CD4-positive, CD25-positive, alpha-beta regulatory T cell (primary cell): ENCODE results near the gene RFX8. TPM values are rescaled to one million over a fixed set of nuclear protein-coding genes. Genes with fewer than 3 reads are reported as not detected.

ENCODE experiments used
- ATAC-seq, 2 donors: fragments of 150-1000 bp; cut with Tn5 transposase; one replicate each; pipeline ENCODE4 v1.10.0; 2021; ENCODE audit warnings: low read depth in 2 of 2, moderate number of reproducible peaks in 2 of 2, moderate library complexity in 1 of 2
- DNase-seq, 3 donors: peaks; one replicate each; pipeline versions ENCODE4 v3.0.0 to v3.0.0-alpha.2; 2012 to 2022; ENCODE audit warnings: mixed read lengths in 1 of 3
- H3K27ac ChIP-seq: one replicate; pipeline ENCODE4 v1.7.0; 2013; ENCODE audit warnings: mild to moderate bottlenecking, low read length; ENCODE audit not compliant: insufficient read depth, poor library complexity, severe bottlenecking
- H3K27me3 ChIP-seq: one replicate; pipeline ENCODE4 v1.7.0; 2013; ENCODE audit warnings: low read length; ENCODE audit not compliant: control insufficient read depth, insufficient read depth
- H3K36me3 ChIP-seq: one replicate; pipeline ENCODE4 v1.7.0; 2013; ENCODE audit warnings: mild to moderate bottlenecking, low read length, moderate library complexity; ENCODE audit not compliant: control insufficient read depth, insufficient read depth
- H3K4me1 ChIP-seq: 2 replicates; pipeline ENCODE4 v1.7.0; 2013; ENCODE audit warnings: mild to moderate bottlenecking, low read length; ENCODE audit not compliant: insufficient read depth, control insufficient read depth, poor library complexity, severe bottlenecking
- H3K4me3 ChIP-seq: one replicate; pipeline ENCODE4 v1.7.0; 2013; ENCODE audit warnings: low read depth, mild to moderate bottlenecking, low read length, moderate library complexity
- H3K9me3 ChIP-seq, 2 experiments: 1 replicate in 1 of 2; 2 replicates in 1 of 2; pipeline ENCODE4 v1.7.0; 2013; ENCODE audit warnings: low read length in 2 of 2, mild to moderate bottlenecking in 1 of 2, moderate library complexity in 1 of 2; ENCODE audit not compliant: control insufficient read depth in 2 of 2
- H3K27ac Mint-ChIP-seq, 3 donors: one replicate each; pipeline ENCODE4 v1.8.0; 2020 to 2022; ENCODE audit warnings: mild to moderate bottlenecking in 3 of 3, mixed read lengths in 3 of 3, moderate library complexity in 2 of 3
- H3K27me3 Mint-ChIP-seq: one replicate; pipeline ENCODE4 v1.8.0; 2022; ENCODE audit warnings: mild to moderate bottlenecking, mixed read lengths
- H3K36me3 Mint-ChIP-seq: one replicate; pipeline ENCODE4 v1.8.0; 2020; ENCODE audit warnings: mixed read lengths
- H3K4me1 Mint-ChIP-seq, 4 donors: one replicate each; pipeline ENCODE4 v1.8.0; 2020 to 2022; ENCODE audit warnings: mixed read lengths in 4 of 4, mild to moderate bottlenecking in 1 of 4
- H3K4me3 Mint-ChIP-seq, 4 donors: one replicate each; pipeline ENCODE4 v1.8.0; 2020 to 2022; ENCODE audit warnings: mild to moderate bottlenecking in 4 of 4, mixed read lengths in 4 of 4, moderate library complexity in 3 of 4
- H3K9me3 Mint-ChIP-seq, 7 donors: one replicate each; pipeline ENCODE4 v1.8.0; 2020 to 2022; ENCODE audit warnings: mixed read lengths in 7 of 7, mild to moderate bottlenecking in 3 of 7, moderate library complexity in 2 of 7
- polyA plus RNA-seq, 4 donors: library from polyadenylated mRNA; unstranded; fragments of 300-500 nt; fragmentation: Illumina TruSeq; gene quantifications; one replicate each; pipeline ENCODE4 v1.2.3, GENCODE V29; 2021
- total RNA-seq: library from RNA; stranded (reverse); gene quantifications from one replicate; pipeline ENCODE4 v1.2.3, GENCODE V29; 2022

The RFX8 gene
- total and polyA plus RNA-seq, 5 donors from 2014 or later = 0.16 to 5.5 (median 0.50) TPM; not detected in 2

GRCh38 chr2:101473591-101473910 lies 1.4 kb downstream of the RFX8 start:
- no peak for ATAC-seq
- peak overlapping the region in 2 of 3 donors; percentile 11 to 62 for H3K27ac Mint-ChIP-seq
- H3K36me3 Mint-ChIP-seq = no peaks in the 10 kb centered on the region
- Histone ChIP-seq H3K4me3 (peak overlapping the region; percentile 72), H3K4me1 (peaks cover 14% of the 10 kb centered on the region), H3K9me3 (no peaks in the 10 kb centered on the region), H3K27ac (no peak overlapping the region), H3K36me3 (no peaks in the 10 kb centered on the region), H3K27me3 (no peaks in the 10 kb centered on the region)
- no peaks in the 10 kb centered on the region for H3K9me3 Mint-ChIP-seq
- H3K4me3 Mint-ChIP-seq = peak overlapping the region; percentile 84 to 87 (median 85)
- DNase-seq = no peak
- peaks cover 3 to 21% (median 13%) of the 10 kb centered on the region in 4 donors for H3K4me1 Mint-ChIP-seq
- no peaks in the 10 kb centered on the region for H3K27me3 Mint-ChIP-seq

GRCh38 chr2:101469863-101470262 lies 5.0 kb downstream of the RFX8 start:
- Mint-ChIP-seq H3K27ac (no peak overlapping the region), H3K36me3 (no peaks in the 10 kb centered on the region), H3K9me3 (no peaks in the 10 kb centered on the region), H3K4me1 (peaks cover 0 to 16% (median 4%) of the 10 kb centered on the region in 4 donors), H3K4me3 (no peak overlapping the region), H3K27me3 (no peaks in the 10 kb centered on the region)
- no peaks in the 10 kb centered on the region for H3K9me3 ChIP-seq
- peaks cover 9% of the 10 kb centered on the region for H3K4me1 ChIP-seq
- no peak for DNase-seq
- no peak overlapping the region for H3K4me3 ChIP-seq
- no peak overlapping the region for H3K27ac ChIP-seq
- ATAC-seq = no peak
- no peaks in the 10 kb centered on the region for H3K27me3 ChIP-seq
- H3K36me3 ChIP-seq = no peaks in the 10 kb centered on the region

DNA sequence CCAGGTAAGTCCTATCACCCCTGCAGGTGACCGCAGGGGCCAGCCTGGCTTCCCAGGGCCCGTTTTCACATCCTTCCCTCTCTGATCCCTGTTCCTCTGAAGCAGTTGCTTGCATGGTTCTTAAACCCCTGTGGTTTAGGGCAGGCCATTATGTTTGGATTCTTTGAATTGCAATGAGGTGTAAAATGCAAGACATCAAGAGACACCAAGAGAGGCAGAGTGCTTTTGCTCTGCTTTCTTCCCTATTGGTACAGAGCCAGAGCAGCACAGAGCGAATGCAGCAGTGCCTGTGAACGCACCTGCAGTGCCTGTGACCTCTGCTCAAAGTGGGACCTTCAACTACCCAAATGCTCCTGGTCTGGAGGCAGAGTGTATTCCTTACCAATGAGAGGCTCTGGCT lies 7.6 kb downstream of the RFX8 start:
- peaks cover 7% of the 10 kb centered on the region for H3K36me3 Mint-ChIP-seq
- H3K4me1 Mint-ChIP-seq = peaks cover 0 to 2% (median 0%) of the 10 kb centered on the region in 4 donors
- peak overlapping the region in 1 of 3 donors; percentile 10 for H3K27ac Mint-ChIP-seq
- H3K9me3 ChIP-seq = no peaks in the 10 kb centered on the region
- H3K9me3 Mint-ChIP-seq = no peaks in the 10 kb centered on the region
- H3K4me3 ChIP-seq = no peak overlapping the region
- H3K4me1 ChIP-seq = no peaks in the 10 kb centered on the region
- DNase-seq = no peak
- no peak for ATAC-seq
- H3K27me3 ChIP-seq = no peaks in the 10 kb centered on the region
- no peaks in the 10 kb centered on the region for H3K27me3 Mint-ChIP-seq
- no peak overlapping the region for H3K4me3 Mint-ChIP-seq
- H3K27ac ChIP-seq = no peak overlapping the region
- H3K36me3 ChIP-seq = no peaks in the 10 kb centered on the region

GRCh38 chr2:101466426-101466825 lies 8.5 kb downstream of the RFX8 start:
- no peak for ATAC-seq
- Histone ChIP-seq H3K27me3 (no peaks in the 10 kb centered on the region), H3K4me1 (no peaks in the 10 kb centered on the region), H3K36me3 (no peaks in the 10 kb centered on the region), H3K27ac (no peak overlapping the region), H3K4me3 (no peak overlapping the region), H3K9me3 (no peaks in the 10 kb centered on the region)
- Mint-ChIP-seq H3K27me3 (no peaks in the 10 kb centered on the region), H3K36me3 (peaks cover 7% of the 10 kb centered on the region), H3K9me3 (no peaks in the 10 kb centered on the region), H3K4me3 (no peak overlapping the region), H3K4me1 (no peaks in the 10 kb centered on the region), H3K27ac (no peak overlapping the region)
- DNase-seq = no peak

GRCh38 chr2:101464841-101465240 lies 10.1 kb downstream of the RFX8 start:
- ATAC-seq (no peak), DNase-seq (no peak)
- Mint-ChIP-seq H3K36me3 (peaks cover 7% of the 10 kb centered on the region), H3K27me3 (no peaks in the 10 kb centered on the region), H3K27ac (no peak overlapping the region), H3K4me3 (no peak overlapping the region), H3K4me1 (no peaks in the 10 kb centered on the region), H3K9me3 (no peaks in the 10 kb centered on the region)
- no peaks in the 10 kb centered on the region for H3K4me1 ChIP-seq
- no peaks in the 10 kb centered on the region for H3K36me3 ChIP-seq
- no peak overlapping the region for H3K4me3 ChIP-seq
- H3K9me3 ChIP-seq = no peaks in the 10 kb centered on the region
- H3K27ac ChIP-seq = no peak overlapping the region
- H3K27me3 ChIP-seq = no peaks in the 10 kb centered on the region

- DNase-seq = no peak
- Histone ChIP-seq H3K4me3 (no peak overlapping the region), H3K36me3 (no peaks in the 10 kb centered on the region), H3K9me3 (no peaks in the 10 kb centered on the region), H3K4me1 (no peaks in the 10 kb centered on the region), H3K27me3 (no peaks in the 10 kb centered on the region), H3K27ac (no peak overlapping the region)
- no peak for ATAC-seq
- Mint-ChIP-seq H3K36me3 (peaks cover 7% of the 10 kb centered on the region), H3K27me3 (no peaks in the 10 kb centered on the region), H3K4me1 (no peaks in the 10 kb centered on the region), H3K4me3 (no peak overlapping the region), H3K9me3 (no peaks in the 10 kb centered on the region), H3K27ac (no peak overlapping the region)
These were observed 10.8 kb downstream of the RFX8 start for GRCh38 chr2:101463911-101464641.

- Histone ChIP-seq H3K4me1 (no peaks in the 10 kb centered on the region), H3K27me3 (no peaks in the 10 kb centered on the region), H3K27ac (no peak overlapping the region), H3K4me3 (no peak overlapping the region), H3K9me3 (no peaks in the 10 kb centered on the region), H3K36me3 (no peaks in the 10 kb centered on the region)
- peaks cover 0 to 2% (median 0%) of the 10 kb centered on the region in 7 donors for H3K9me3 Mint-ChIP-seq
- ATAC-seq = no peak
- H3K4me3 Mint-ChIP-seq = no peak overlapping the region
- no peak for DNase-seq
- no peaks in the 10 kb centered on the region for H3K4me1 Mint-ChIP-seq
- H3K27ac Mint-ChIP-seq = no peak overlapping the region
- peaks cover 7% of the 10 kb centered on the region for H3K36me3 Mint-ChIP-seq
- no peaks in the 10 kb centered on the region for H3K27me3 Mint-ChIP-seq
These were observed 11.5 kb downstream of the RFX8 start for GRCh38 chr2:101463421-101463820.

- H3K27me3 Mint-ChIP-seq = no peaks in the 10 kb centered on the region
These were observed 13.5 kb downstream of the RFX8 start for GRCh38 chr2:101461381-101461780.

More at GRCh38 chr2:101461381-101461780, 13.5 kb downstream of the RFX8 start:
- no peak overlapping the region for H3K4me3 Mint-ChIP-seq
- H3K9me3 Mint-ChIP-seq = peaks cover 0 to 7% (median 0%) of the 10 kb centered on the region in 7 donors
- Histone ChIP-seq H3K4me3 (no peak overlapping the region), H3K27ac (no peak overlapping the region), H3K4me1 (no peaks in the 10 kb centered on the region), H3K36me3 (no peaks in the 10 kb centered on the region), H3K9me3 (no peaks in the 10 kb centered on the region), H3K27me3 (no peaks in the 10 kb centered on the region)
- H3K27ac Mint-ChIP-seq = no peak overlapping the region
- DNase-seq (no peak), ATAC-seq (no peak)
- peaks cover 7% of the 10 kb centered on the region for H3K36me3 Mint-ChIP-seq
- no peaks in the 10 kb centered on the region for H3K4me1 Mint-ChIP-seq
